Measurements from ENCODE around the gene TENT4A. TPM values are rescaled to one million over a fixed set of nuclear protein-coding genes. Genes with fewer than 3 reads are reported as not detected.

TENT4A gene
- total RNA-seq, 2 donors from 2014 or later: 25.5 to 32.7 TPM

GRCh38 chr5:6734243-6734700 is 21.0 kb downstream of the TENT4A start:
- TF ChIP-seq CTCF (conservative IDR thresholded peaks at IDR 0.05): no peak
- peaks cover 22% of the 10 kb centered on the region for H3K4me1 Mint-ChIP-seq
- no peak for DNase-seq

GRCh38 chr5:6734781-6735180 is 21.5 kb downstream of the TENT4A start:
- H3K36me3 ChIP-seq (ENCODE audit: control insufficient read depth, insufficient read depth, low read length): peaks cover 28% of the 10 kb centered on the region
- H3K27ac ChIP-seq (ENCODE audit: low read depth, low read length): no peak overlapping the region
- no peak overlapping the region for H3K9ac ChIP-seq (ENCODE audit: extremely low read depth, low read length, poor library complexity, severe bottlenecking)
- Mint-ChIP-seq H3K36me3 (ENCODE audit: low read depth) (peaks cover 23% of the 10 kb centered on the region), H3K4me3 (no peak overlapping the region), H3K27ac (no peak overlapping the region), H3K4me1 (peaks cover 21% of the 10 kb centered on the region), H3K27me3 (ENCODE audit: insufficient read depth) (no peaks in the 10 kb centered on the region), H3K9me3 (no peaks in the 10 kb centered on the region)
- 89 to 95% methylated on average over 5 of the region's 5 CpGs for WGBS, 2 experiments (ENCODE audit: insufficient coverage in 1 of 2, insufficient read length in 1 of 2)
- no peak for DNase-seq
- TF ChIP-seq CTCF (conservative IDR thresholded peaks at IDR 0.05): no peak
- no peaks in the 10 kb centered on the region for H3K4me1 ChIP-seq (ENCODE audit: control insufficient read depth, insufficient read depth, low read length)
- no peaks in the 10 kb centered on the region for H3K9me3 ChIP-seq (ENCODE audit: control insufficient read depth, low read length)
- no peak overlapping the region for H3K4me3 ChIP-seq (ENCODE audit: low read length)
- H3K27me3 ChIP-seq (ENCODE audit: control insufficient read depth, insufficient read depth, low read length, poor library complexity, severe bottlenecking): no peaks in the 10 kb centered on the region

More at GRCh38 chr5:6734243-6734700, 21.0 kb downstream of the TENT4A start:
- no peak overlapping the region for H3K27ac ChIP-seq (ENCODE audit: low read depth, low read length)
- no peaks in the 10 kb centered on the region for H3K9me3 Mint-ChIP-seq
- H3K9ac ChIP-seq (ENCODE audit: extremely low read depth, low read length, poor library complexity, severe bottlenecking): no peak overlapping the region
- no peaks in the 10 kb centered on the region for H3K9me3 ChIP-seq (ENCODE audit: control insufficient read depth, low read length)
- H3K27me3 ChIP-seq (ENCODE audit: control insufficient read depth, insufficient read depth, low read length, poor library complexity, severe bottlenecking): no peaks in the 10 kb centered on the region
- H3K27me3 Mint-ChIP-seq (ENCODE audit: insufficient read depth): no peaks in the 10 kb centered on the region
- no peak overlapping the region for H3K4me3 ChIP-seq (ENCODE audit: low read length)
- H3K4me1 ChIP-seq (ENCODE audit: control insufficient read depth, insufficient read depth, low read length): no peaks in the 10 kb centered on the region
- peaks cover 23% of the 10 kb centered on the region for H3K36me3 ChIP-seq (ENCODE audit: control insufficient read depth, insufficient read depth, low read length)
- H3K36me3 Mint-ChIP-seq (ENCODE audit: low read depth): peaks cover 18% of the 10 kb centered on the region
- H3K4me3 Mint-ChIP-seq: no peak overlapping the region
- no peak overlapping the region for H3K27ac Mint-ChIP-seq
- 80 to 83% methylated on average over 5 to 11 of the region's 11 CpGs for WGBS, 2 experiments (ENCODE audit: insufficient coverage in 1 of 2, insufficient read length in 1 of 2)

- H3K27ac Mint-ChIP-seq: peak overlapping the region; percentile 60
- Histone ChIP-seq H3K27ac (ENCODE audit: low read depth, low read length) (no peak overlapping the region), H3K4me3 (ENCODE audit: low read length) (no peak overlapping the region), H3K36me3 (ENCODE audit: control insufficient read depth, insufficient read depth, low read length) (peaks cover 39% of the 10 kb centered on the region), H3K9ac (ENCODE audit: extremely low read depth, low read length, poor library complexity, severe bottlenecking) (no peak overlapping the region), H3K27me3 (ENCODE audit: control insufficient read depth, insufficient read depth, low read length, poor library complexity, severe bottlenecking) (no peaks in the 10 kb centered on the region), H3K4me1 (ENCODE audit: control insufficient read depth, insufficient read depth, low read length) (no peaks in the 10 kb centered on the region), H3K9me3 (ENCODE audit: control insufficient read depth, low read length) (no peaks in the 10 kb centered on the region)
- no peaks in the 10 kb centered on the region for H3K27me3 Mint-ChIP-seq (ENCODE audit: insufficient read depth)
- H3K9me3 Mint-ChIP-seq: no peaks in the 10 kb centered on the region
- no peak for TF ChIP-seq CTCF (conservative IDR thresholded peaks at IDR 0.05)
- peaks cover 14% of the 10 kb centered on the region for H3K4me1 Mint-ChIP-seq
- H3K36me3 Mint-ChIP-seq (ENCODE audit: low read depth): peaks cover 28% of the 10 kb centered on the region
- H3K4me3 Mint-ChIP-seq: no peak overlapping the region
- WGBS, 2 experiments (ENCODE audit: insufficient coverage in 1 of 2, insufficient read length in 1 of 2): 91 to 98% methylated on average over 6 to 7 of the region's 7 CpGs
- DNase-seq: no peak
Observed at GRCh38 chr5:6736106-6736505, 22.9 kb downstream of the TENT4A start.
